HG03432 (cell line): ENCODE data around the gene S100P.
"Not testable (repeated sequence)": the region's sequence is repeated elsewhere in the genome, so short reads cannot be mapped to it uniquely, and the experiment has no call there.

Source experiments
- ATAC-seq: cut with Tn5 transposase; IDR thresholded peaks from one replicate; pipeline ENCODE4 v1.9.1; 2021; ENCODE audit warnings: mild to moderate bottlenecking, moderate library complexity; ENCODE audit not compliant: unreplicated experiment

The S100P gene

DNA sequence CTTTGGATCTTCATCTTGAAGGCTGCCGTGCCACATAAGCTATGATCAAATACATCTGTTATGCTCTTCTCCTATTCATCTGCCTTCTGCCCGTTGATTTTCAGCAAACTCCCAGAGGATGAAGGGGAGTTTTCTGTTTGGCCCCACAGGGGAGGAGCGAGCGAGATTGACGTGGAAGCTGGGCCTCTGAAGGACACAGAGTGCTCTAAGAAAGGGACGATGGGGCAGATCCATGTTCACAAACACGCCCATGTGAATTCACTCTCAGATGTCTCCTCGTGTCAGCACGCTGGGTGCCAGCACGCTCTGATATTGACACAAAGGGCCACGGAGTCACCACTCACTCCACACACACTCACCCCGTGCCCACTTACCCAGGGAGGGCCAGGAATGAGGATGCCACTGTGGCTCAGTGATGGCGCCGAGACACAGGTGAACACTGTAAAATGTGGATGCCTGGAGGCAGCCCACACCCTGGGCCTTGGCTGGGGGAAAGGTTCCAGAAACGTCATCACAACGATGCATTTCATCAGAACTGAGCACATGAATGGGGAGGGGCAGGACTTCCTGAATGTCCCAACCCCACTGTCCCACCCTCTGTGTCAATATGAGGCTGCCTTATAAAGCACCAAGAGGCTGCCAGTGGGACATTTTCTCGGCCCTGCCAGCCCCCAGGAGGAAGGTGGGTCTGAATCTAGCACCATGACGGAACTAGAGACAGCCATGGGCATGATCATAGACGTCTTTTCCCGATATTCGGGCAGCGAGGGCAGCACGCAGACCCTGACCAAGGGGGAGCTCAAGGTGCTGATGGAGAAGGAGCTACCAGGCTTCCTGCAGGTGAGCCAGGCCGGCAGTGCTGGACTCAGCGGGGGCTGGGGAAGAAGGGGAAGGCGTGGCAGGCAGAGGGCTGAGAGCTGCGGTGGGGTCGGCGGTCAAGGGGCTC lies at the start of gene S100P:
Gene S100P (plus strand): TSS at position 648 of the 946 bp plus-strand sequence. CDS start 55 bp downstream, at position 703.
- no peak for ATAC-seq

- ATAC-seq, result no peak
These were observed 48.7 kb upstream of the S100P start for GRCh38 chr4:6644792-6645530.

DNA sequence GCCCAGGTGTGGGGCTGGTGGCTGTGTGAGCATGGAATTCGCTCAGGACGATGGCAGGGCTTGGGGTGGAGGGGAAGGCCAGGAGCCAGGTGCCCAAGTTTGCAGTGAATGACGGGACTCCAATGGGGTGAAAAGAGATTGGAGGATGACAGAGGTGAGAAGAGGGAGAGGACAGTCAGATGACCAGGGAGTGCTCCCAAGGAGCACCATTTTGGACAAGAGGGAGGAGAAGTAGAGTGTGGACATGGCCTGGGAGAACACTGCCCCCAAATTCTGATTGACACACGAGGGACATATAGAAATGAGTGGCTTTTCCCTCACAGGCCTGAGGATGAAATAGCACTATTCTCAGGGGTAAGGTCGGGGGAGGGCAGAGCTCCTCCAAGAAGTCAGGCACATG lies 46.5 kb upstream of the S100P start:
- ATAC-seq, result no peak

DNA sequence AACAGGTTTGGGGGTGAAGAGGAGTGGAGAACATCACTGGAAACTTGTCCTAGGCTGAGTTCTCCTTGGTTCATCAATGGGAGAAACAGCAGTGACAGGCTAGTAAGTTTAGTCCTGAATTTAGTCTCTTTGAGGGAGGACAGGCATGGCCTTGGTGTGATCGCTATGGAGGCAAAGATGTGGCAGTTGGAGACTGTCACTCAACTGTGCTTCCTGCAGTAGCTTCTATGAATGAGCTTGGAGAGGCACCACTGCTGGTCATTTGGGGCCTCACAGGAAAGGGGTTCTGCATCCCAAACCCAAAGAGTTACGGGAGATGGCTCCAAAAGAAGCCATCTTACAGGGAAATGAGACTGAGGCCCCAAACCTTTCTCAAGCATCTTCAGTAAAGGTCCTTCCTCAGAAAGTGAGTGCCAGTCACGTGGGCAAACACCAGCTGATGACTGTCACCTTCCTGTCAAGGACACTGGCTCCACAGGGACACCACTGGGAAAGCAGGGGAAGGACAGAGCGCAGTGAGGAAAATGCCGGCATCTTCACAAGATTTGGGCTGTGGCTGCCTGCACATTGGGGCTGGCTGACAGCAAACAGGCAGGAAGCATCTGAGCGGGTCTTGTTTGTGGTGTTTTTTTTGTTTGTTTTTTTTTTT lies 46.0 kb upstream of the S100P start:
- ATAC-seq, result no peak

- no peak for ATAC-seq
These were observed 44.5 kb upstream of the S100P start for GRCh38 chr4:6649216-6649615.

GRCh38 chr4:6654211-6654610 lies 39.5 kb upstream of the S100P start:
- not testable (repeated sequence) for ATAC-seq

- ATAC-seq, result not testable (repeated sequence)
These were observed 38.4 kb upstream of the S100P start for GRCh38 chr4:6655291-6655690.

DNA sequence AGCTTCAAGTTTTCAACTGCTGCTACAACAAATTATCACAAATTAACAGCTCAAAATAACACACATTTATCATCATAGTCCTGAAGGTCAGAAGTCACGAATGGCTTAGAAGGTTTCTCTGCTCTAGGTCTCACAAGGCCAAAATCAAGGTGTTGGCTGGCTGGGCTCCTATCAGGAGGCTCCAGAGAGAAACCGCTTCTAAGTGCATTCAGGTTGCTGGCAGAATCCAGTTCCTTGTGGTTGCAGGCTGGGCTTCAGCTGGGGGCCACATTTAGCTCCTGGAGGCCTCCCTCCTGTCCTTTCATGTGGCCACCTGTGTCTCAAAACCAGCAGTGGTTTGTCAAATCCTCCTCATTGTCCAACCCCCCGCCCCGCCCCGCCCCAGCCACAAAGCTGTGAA lies 37.8 kb upstream of the S100P start:
- no peak for ATAC-seq

- no peak for ATAC-seq
These were observed 36.2 kb upstream of the S100P start for GRCh38 chr4:6657242-6658208.

DNA sequence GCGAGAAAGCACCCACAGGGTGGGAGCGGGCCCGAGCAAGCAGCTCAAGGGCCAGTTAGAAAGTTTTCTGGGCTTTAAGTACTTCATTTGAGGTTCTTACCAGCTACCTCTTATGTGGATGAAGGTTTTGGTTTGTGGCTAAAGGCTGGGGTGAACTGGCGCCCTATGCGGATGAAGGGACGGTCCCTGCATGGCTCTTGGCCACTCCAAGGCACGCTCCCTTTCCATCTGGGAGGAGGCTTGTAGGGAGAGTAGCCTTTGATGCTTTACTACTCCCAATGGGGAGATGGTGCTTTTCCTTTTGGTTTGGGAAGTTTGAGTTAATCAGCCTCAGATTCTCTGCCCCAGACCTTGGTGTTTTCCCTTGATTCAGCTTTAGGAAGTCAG lies 35.5 kb upstream of the S100P start:
- ATAC-seq, result no peak

- no peak for ATAC-seq
These were observed 35.0 kb upstream of the S100P start for GRCh38 chr4:6658597-6659075.

DNA sequence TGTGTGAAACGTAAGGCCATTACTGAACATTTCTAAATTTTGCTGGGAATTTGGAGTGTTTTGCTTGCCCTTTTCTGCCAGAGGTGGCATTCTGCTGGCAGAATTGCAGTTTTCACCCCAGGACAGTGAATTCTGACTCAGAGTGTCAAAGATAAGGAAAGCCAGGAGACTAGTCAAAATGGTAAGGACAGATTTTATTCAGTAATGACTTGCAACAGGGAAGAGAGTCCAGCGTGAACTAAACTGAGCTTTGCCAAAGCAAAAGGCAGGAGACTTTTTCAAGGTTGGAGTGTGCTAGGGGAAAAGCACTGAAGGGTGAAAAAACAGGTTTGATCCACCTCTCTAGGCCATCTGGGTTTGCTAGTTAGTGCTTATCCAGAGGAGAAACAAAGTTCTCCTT lies 33.8 kb upstream of the S100P start:
- no peak for ATAC-seq

GRCh38 chr4:6660430-6660829 lies 33.2 kb upstream of the S100P start:
- ATAC-seq, result no peak

DNA sequence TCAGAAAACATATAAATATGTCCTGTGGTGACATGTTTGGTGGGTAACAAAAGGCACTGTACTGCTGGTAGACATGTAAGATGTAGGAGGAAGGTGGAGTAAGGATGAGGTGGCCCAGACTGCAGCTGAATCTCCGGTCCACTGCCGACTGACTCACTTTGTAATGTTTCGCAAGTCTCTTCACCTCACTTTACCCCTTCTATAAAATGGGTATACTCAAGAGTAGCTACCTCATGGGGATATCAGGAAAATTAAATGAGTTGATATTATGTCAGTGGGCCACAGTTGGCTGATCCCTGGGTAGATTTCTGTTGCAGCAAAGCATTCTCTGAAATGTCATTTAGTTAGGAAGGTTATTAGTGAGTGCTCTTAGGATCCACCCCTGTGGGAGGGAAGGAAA lies 31.1 kb upstream of the S100P start:
- no peak for ATAC-seq

- ATAC-seq, result no peak
These were observed 29.9 kb upstream of the S100P start for GRCh38 chr4:6663596-6664393.

DNA sequence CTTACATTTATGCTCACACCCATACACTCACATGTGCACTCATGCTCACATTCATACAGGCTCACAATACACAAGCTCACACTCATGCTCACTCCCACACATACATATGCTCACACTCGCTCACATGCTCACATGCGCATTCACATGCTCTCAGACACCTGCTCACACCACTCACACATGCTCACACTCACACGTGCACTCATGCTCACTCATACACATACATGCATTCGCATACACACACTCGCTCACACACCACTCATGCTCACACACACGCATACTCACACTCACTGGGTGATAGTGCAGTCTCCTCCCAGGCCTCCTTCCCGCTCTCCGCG lies 28.4 kb upstream of the S100P start:
- no peak for ATAC-seq

GRCh38 chr4:6668391-6668790 lies 25.3 kb upstream of the S100P start:
- ATAC-seq, result no peak

- ATAC-seq, result no peak
These were observed 22.0 kb upstream of the S100P start for GRCh38 chr4:6671648-6672047.

- ATAC-seq, result no peak
These were observed 21.5 kb upstream of the S100P start for GRCh38 chr4:6672131-6672530.
